Uterus (tissue), 2 donors: ENCODE data around the gene ALDH3B1.

ENCODE experiments used
- CTCF ChIP-seq, 4 experiments: fragments of 200-600 bp in 2 of 4; fragments of 450-650 bp in 2 of 4; sonication (generic) in 2 of 4; IDR thresholded peaks; one replicate each; pipeline ENCODE4 v1.5.1; 2016 to 2019; ENCODE audit warnings: antibody characterized with exemption in 4 of 4, mild to moderate bottlenecking in 2 of 4, moderate library complexity in 1 of 4
- POLR2A ChIP-seq, 2 donors: fragments of 450-650 bp; IDR thresholded peaks; one replicate each; pipeline ENCODE4 v1.6.1; 2016; ENCODE audit warnings: antibody characterized with exemption in 2 of 2, mild to moderate bottlenecking in 1 of 2, moderate library complexity in 1 of 2

- TF ChIP-seq CTCF (IDR thresholded peaks at IDR 0.05): no peak
- no peak for TF ChIP-seq POLR2A (IDR thresholded peaks at IDR 0.05)
Measured at GRCh38 chr11:68074584-68075352, 64.6 kb downstream of the ALDH3B1 start.
